ENCODE measurements around the gene BCL10.
"Not testable (repeated sequence)": the region's sequence is repeated elsewhere in the genome, so short reads cannot be mapped to it uniquely, and the experiment has no call there.

BCL10 gene

GRCh38 chr1:85262985-85263384 is 13.4 kb downstream of the BCL10 start:
- DNase-seq (ENCODE audit: low spot score), result no peak
- TF ChIP-seq CTCF (conservative IDR thresholded peaks at IDR 0.05; ENCODE audit: low read depth), result no peak
- H3K27ac ChIP-seq, result no peak overlapping the region
- POLR2A ChIA-PET (ENCODE audit: low non-redundant PET), result interaction anchor here (0.6 kb wide), 1 partner anchor 14 kb away, joined by 3 read pairs; the partner anchor contains the start of gene BCL10
- CTCF ChIA-PET, result interaction anchor here (0.6 to 0.9 kb wide), 2 partner anchors 42 to 240 kb away, joined by 4 to 7 read pairs; no protein-coding TSS in a partner anchor

GRCh38 chr1:85259912-85260274 is 16.5 kb downstream of the BCL10 start:
- POLR2A ChIA-PET (ENCODE audit: low non-redundant PET), result no interaction called here
- TF ChIP-seq CTCF (conservative IDR thresholded peaks at IDR 0.05; ENCODE audit: low read depth), result peak; percentile 69
- CTCF ChIA-PET, result interaction anchor here (0.5 to 3.0 kb wide), 11 partner anchors 48 to 488 kb away, joined by 3 to 26 read pairs (median 3); a partner anchor contains a TSS
- H3K27ac ChIP-seq, result peak overlapping the region; percentile 73
- DNase-seq (ENCODE audit: low spot score), result no peak

- peak within 1 kb of the TSS; percentile 73 for H3K27ac ChIP-seq
- ChIA-PET CTCF (interaction anchor here (0.5 to 3.0 kb wide), 21 partner anchors 11 to 736 kb away, joined by 3 to 26 read pairs (median 3); a partner anchor contains a TSS), POLR2A (ENCODE audit: low non-redundant PET) (interaction anchor here (0.6 kb wide), 2 partner anchors 211 to 1099 kb away, joined by 6 read pairs; no protein-coding TSS in a partner anchor)
- DNase-seq (ENCODE audit: low spot score), result peak; percentile 88
- TF ChIP-seq CTCF (conservative IDR thresholded peaks at IDR 0.05; ENCODE audit: low read depth), result peak; percentile 97
Observed at GRCh38 chr1:85259118-85259911, 17.1 kb downstream of the BCL10 start, which contains the start of gene C1orf52. Gene C1orf52 (minus strand): TSS chr1:85259662. CDS start chr1:85259633, 29 bp downstream.

GRCh38 chr1:85258536-85259117 is 17.8 kb downstream of the BCL10 start:
- CTCF ChIA-PET, result interaction anchor here (0.5 to 3.0 kb wide), 15 partner anchors 12 to 1212 kb away, joined by 3 to 26 read pairs (median 4); no protein-coding TSS in a partner anchor
- DNase-seq (ENCODE audit: low spot score), result no peak
- TF ChIP-seq CTCF (conservative IDR thresholded peaks at IDR 0.05; ENCODE audit: low read depth), result no peak
- H3K27ac ChIP-seq, result peak overlapping the region; percentile 73
- POLR2A ChIA-PET (ENCODE audit: low non-redundant PET), result interaction anchor here (0.6 kb wide), 2 partner anchors 210 to 1100 kb away, joined by 6 read pairs; no protein-coding TSS in a partner anchor

GRCh38 chr1:85249042-85249441 is 27.4 kb downstream of the BCL10 start:
- DNase-seq (ENCODE audit: low spot score); POLR2A ChIA-PET (ENCODE audit: low non-redundant PET); H3K27ac ChIP-seq: not testable (repeated sequence)
- CTCF ChIA-PET, result interaction anchor here (0.5 to 1.1 kb wide), 4 partner anchors 9 to 1494 kb away, joined by 3 read pairs; no protein-coding TSS in a partner anchor

- no peak for DNase-seq (ENCODE audit: low spot score)
- ChIA-PET CTCF (interaction anchor here (1.0 kb wide), 1 partner anchor 9 kb away, joined by 6 read pairs; no protein-coding TSS in a partner anchor), POLR2A (ENCODE audit: low non-redundant PET) (no interaction called here)
- no peak for TF ChIP-seq CTCF (conservative IDR thresholded peaks at IDR 0.05; ENCODE audit: low read depth)
- H3K27ac ChIP-seq, result no peak overlapping the region
Observed at GRCh38 chr1:85245891-85246290, 30.5 kb downstream of the BCL10 start.

All from RWPE1 (cell line).